BLaER1 treated with 17β-estradiol and CSF1 and Interleukin-3, amounts not matched to agents 10 nM and 100 nM (cell line): ENCODE results near the gene BACE2.
A peak's percentile ranks its signal among the peaks of the same experiment; 100 is the strongest.

ENCODE experiments used
- H3K27ac ChIP-seq, 11 experiments: shearing (Covaris generic); formaldehyde crosslinking; 2 replicates each; pipeline ENCODE4 v1.8.1; 2022
- H3K27me3 ChIP-seq, 11 experiments: shearing (Covaris generic); formaldehyde crosslinking; 2 replicates each; pipeline ENCODE4 v1.8.1; 2022
- H3K36me3 ChIP-seq, 11 experiments: shearing (Covaris generic); formaldehyde crosslinking; 2 replicates each; pipeline ENCODE4 v1.8.1; 2022
- H3K4me1 ChIP-seq, 10 experiments: shearing (Covaris generic); formaldehyde crosslinking; 2 replicates each; pipeline ENCODE4 v1.8.1; 2022
- H3K4me2 ChIP-seq, 11 experiments: shearing (Covaris generic); formaldehyde crosslinking; 2 replicates each; pipeline ENCODE4 v1.8.1; 2022
- H3K4me3 ChIP-seq, 10 experiments: shearing (Covaris generic); formaldehyde crosslinking; 2 replicates each; pipeline ENCODE4 v1.8.1; 2022
- H3K9ac ChIP-seq, 11 experiments: shearing (Covaris generic); formaldehyde crosslinking; 2 replicates each; pipeline ENCODE4 v1.8.1; 2022
- H3K9me3 ChIP-seq, 11 experiments: shearing (Covaris generic); formaldehyde crosslinking; replicated peaks in 1 of 11; 2 replicates each; pipeline ENCODE4 v1.8.1; 2022
- H4K20me1 ChIP-seq, 11 experiments: shearing (Covaris generic); formaldehyde crosslinking; 2 replicates each; pipeline ENCODE4 v1.8.1; 2022
- Cebpa-rat ChIP-seq, 11 experiments: shearing (Covaris generic); IDR thresholded peaks; 2 replicates each; pipeline ENCODE4 v1.8.1; 2022

The BACE2 gene

DNA sequence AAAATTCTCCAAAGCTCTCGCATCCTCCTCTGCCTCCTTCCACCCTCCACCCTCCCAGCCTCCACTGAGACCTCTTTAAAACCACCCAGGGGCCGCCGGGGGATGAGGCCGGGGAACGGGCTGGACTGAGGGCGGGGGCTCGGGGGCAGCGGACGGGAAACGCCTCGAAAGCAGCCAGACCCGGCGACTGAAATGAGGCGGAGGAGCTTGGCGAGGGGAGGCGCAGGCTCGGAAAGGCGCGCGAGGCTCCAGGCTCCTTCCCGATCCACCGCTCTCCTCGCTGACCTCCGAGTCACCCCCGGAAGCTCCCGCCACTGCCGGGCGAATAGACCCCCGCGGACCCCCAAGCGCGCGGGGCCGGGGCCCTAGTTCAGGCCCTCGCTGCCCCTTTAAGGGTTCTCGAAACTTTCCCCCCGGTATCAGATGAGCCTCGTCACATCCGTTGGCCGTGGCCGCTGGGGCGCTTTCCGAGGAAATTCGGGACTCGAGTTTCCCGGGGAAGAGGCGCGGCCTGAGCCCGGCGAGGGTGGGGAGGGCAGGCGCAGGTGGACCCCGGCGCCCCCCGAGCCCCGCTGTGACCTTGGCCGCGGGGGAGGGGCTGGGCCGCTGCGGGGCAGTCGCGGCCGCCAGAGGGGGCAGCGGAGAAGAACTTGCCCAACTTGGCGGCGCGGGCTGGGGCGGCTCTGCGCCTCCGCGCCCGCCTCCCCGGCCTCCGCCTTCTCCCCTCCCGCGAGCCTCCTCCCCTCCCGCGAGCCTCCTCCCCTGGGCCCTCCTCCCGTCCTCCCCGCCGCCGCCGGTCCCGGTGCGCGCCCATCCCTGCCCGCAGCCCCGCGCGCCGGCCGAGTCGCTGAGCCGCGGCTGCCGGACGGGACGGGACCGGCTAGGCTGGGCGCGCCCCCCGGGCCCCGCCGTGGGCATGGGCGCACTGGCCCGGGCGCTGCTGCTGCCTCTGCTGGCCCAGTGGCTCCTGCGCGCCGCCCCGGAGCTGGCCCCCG lies at the start of gene BACE2:
Gene BACE2 (plus strand): TSS at position 813 of the 995 bp plus-strand sequence. CDS start 104 bp downstream, at position 917.
- H3K4me1 ChIP-seq: peaks cover 0 to 21% (median 14%) of the 10 kb centered on the region in 10 experiments; a peak in 14 of 20 replicates
- TF ChIP-seq Cebpa-rat (IDR thresholded peaks at IDR 0.05): no peak
- H3K27me3 ChIP-seq: peaks cover 13 to 41% (median 29%) of the 10 kb centered on the region in 11 experiments
- no peaks in the 10 kb centered on the region for H3K36me3 ChIP-seq
- H4K20me1 ChIP-seq: peaks cover 0 to 4% (median 0%) of the 10 kb centered on the region in 11 experiments; a peak in 2 of 22 replicates
- peak within 1 kb of the TSS; percentile 96 to 100 (median 99) for H3K4me2 ChIP-seq
- H3K27ac ChIP-seq: peak within 1 kb of the TSS; percentile 73 to 88 (median 79)
- H3K9ac ChIP-seq: peak within 1 kb of the TSS; percentile 75 to 93 (median 83)
- peak within 1 kb of the TSS; percentile 70 to 88 (median 78) for H3K4me3 ChIP-seq
- H3K9me3 ChIP-seq: no peaks in the 10 kb centered on the region

DNA sequence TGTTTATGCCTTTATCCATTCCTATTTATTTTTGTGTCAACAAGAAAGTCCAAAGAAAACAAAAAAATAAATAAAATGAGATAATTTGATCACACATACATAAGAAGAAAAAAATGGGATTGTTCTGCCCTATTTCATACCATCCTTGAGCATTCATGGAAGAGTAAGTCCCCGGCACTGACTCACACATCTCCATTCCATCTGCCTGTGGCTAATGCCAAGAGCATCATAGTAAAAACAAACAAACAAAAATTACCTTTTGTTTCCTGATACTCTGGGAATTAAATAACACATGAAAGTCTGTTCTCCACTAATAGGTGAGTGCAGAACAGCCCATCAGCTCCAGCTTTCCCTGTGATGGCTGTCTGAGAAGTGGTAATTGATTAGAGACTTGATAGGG lies 48.1 kb upstream of the BACE2 start:
- Histone ChIP-seq H3K4me2 (no peak overlapping the region), H3K27me3 (no peaks in the 10 kb centered on the region), H3K27ac (no peak overlapping the region), H3K9ac (no peak overlapping the region), H3K36me3 (no peaks in the 10 kb centered on the region), H4K20me1 (no peaks in the 10 kb centered on the region), H3K4me1 (peaks cover 0 to 11% (median 4%) of the 10 kb centered on the region in 10 experiments; a peak in 8 of 20 replicates), H3K4me3 (no peak overlapping the region), H3K9me3 (no peaks in the 10 kb centered on the region)
- no peak for TF ChIP-seq Cebpa-rat (IDR thresholded peaks at IDR 0.05)

DNA sequence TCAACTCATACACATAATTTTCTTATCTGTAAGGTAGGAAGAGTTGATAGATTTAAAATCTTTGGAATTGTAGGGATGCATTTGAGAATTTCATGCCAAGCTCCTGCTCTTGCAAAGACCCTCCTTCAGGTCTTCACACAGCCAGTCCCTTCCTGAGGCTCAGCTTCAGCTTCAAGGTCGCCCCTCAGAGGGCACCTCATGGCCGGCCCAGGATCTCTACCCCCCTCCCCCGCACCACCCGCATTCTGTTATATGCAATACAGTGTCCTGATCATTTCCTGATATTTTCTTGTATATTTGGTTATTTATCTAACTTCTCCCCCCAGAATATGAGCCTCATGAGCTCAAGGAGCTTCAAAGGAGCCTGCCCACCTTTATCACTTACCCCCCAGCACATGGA lies 47.0 kb upstream of the BACE2 start:
- H3K27ac ChIP-seq: no peak overlapping the region
- H3K27me3 ChIP-seq: no peaks in the 10 kb centered on the region
- H4K20me1 ChIP-seq: no peaks in the 10 kb centered on the region
- no peak for TF ChIP-seq Cebpa-rat (IDR thresholded peaks at IDR 0.05)
- no peaks in the 10 kb centered on the region for H3K9me3 ChIP-seq
- H3K4me1 ChIP-seq: peaks cover 0 to 11% (median 4%) of the 10 kb centered on the region in 10 experiments; a peak in 8 of 20 replicates
- no peaks in the 10 kb centered on the region for H3K36me3 ChIP-seq
- H3K4me3 ChIP-seq: no peak overlapping the region
- no peak overlapping the region for H3K9ac ChIP-seq
- no peak overlapping the region for H3K4me2 ChIP-seq

DNA sequence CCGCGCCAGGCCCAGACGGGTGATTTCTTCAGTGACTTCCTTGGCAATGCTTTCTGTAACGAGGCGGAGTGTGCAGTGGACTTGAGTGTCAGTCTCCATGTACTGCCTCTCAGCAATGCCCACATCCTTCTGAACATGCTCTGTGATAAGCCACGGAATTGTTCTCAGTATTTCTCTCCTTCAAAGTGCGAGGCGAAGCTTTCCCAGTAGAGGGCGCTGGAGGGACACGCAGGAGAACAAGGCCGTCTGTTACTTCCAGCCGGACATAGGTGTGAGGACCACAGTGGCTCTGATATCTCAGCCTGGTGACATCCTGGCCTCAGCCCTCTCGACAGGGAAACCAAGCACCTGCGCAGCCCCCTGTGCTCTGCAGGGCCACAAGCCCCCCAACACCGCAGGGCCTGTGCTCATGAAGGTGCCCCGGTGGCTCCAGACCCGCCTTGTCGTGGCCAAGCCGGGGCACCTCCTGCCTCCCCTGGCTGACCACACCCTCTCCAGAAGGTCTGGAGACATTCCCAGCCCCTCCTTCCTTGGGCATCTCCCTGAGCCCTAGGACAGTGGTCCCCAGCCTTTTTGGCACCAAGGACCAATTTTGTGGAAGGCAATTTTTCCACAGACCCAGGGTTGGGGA lies 46.1 kb upstream of the BACE2 start:
- H3K9me3 ChIP-seq: no peaks in the 10 kb centered on the region
- H3K27me3 ChIP-seq: no peaks in the 10 kb centered on the region
- no peak overlapping the region for H3K4me2 ChIP-seq
- no peaks in the 10 kb centered on the region for H3K36me3 ChIP-seq
- no peak for TF ChIP-seq Cebpa-rat (IDR thresholded peaks at IDR 0.05)
- H3K9ac ChIP-seq: no peak overlapping the region
- peaks cover 0 to 11% (median 4%) of the 10 kb centered on the region in 10 experiments; a peak in 8 of 20 replicates for H3K4me1 ChIP-seq
- no peaks in the 10 kb centered on the region for H4K20me1 ChIP-seq
- no peak overlapping the region for H3K27ac ChIP-seq
- H3K4me3 ChIP-seq: no peak overlapping the region

DNA sequence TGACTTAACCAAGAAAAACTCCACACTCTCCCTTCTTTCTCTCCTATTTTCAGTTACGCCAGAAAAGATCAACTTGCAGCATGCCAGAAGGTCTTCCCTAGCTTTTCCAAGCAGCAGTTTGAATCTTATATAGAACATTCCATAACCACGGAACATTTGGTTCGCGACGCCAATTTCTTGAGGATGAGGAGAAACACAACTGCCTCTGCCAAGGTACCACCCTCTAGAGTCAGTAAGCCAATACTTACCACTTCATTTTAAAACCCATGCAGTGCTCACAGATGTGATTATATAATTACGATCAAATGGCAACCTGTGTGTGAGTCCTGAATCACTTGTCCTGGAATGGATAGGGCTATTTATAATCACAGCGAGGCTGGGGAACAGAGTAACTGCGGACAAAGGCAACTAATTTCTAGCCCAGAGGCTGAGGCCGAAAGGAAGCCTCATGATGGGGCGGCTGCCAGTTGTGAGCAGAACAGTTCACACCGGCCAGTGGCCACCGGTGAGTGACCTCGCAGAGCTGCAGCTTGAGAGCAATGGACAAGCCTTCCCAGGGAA lies 43.2 kb upstream of the BACE2 start:
- TF ChIP-seq Cebpa-rat (IDR thresholded peaks at IDR 0.05): no peak
- H3K4me1 ChIP-seq: peaks cover 0 to 4% (median 0%) of the 10 kb centered on the region in 10 experiments; a peak in 1 of 20 replicates
- H3K4me2 ChIP-seq: no peak overlapping the region
- no peaks in the 10 kb centered on the region for H3K27me3 ChIP-seq
- no peak overlapping the region for H3K27ac ChIP-seq
- H3K9ac ChIP-seq: no peak overlapping the region
- H3K36me3 ChIP-seq: no peaks in the 10 kb centered on the region
- H3K4me3 ChIP-seq: no peak overlapping the region
- H3K9me3 ChIP-seq: peaks cover 10 to 18% (median 14%) of the 10 kb centered on the region in 11 experiments
- no peaks in the 10 kb centered on the region for H4K20me1 ChIP-seq

DNA sequence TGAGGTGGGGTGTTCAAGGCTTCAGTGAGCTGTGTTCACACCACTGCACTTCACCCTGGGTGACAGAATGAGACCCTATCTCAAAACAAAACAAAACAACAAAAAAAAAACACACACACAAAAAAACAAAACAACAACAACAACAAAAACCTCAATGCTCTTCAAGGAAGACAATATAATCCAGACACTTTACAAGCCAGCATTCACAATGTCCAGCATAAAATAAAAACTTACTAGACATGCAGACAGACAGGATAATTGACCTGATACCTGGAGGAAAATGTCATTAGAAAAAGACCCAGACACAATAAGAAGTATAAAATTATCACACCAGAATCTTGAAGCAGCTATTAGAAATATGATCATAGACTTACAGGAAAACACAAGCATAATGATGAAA lies 39.0 kb upstream of the BACE2 start:
- Histone ChIP-seq H3K4me1 (peaks cover 0 to 8% (median 5%) of the 10 kb centered on the region in 10 experiments; a peak in 10 of 20 replicates), H3K27me3 (no peaks in the 10 kb centered on the region), H4K20me1 (no peaks in the 10 kb centered on the region), H3K27ac (no peak overlapping the region), H3K36me3 (no peaks in the 10 kb centered on the region), H3K9ac (no peak overlapping the region), H3K4me3 (no peak overlapping the region), H3K4me2 (no peak overlapping the region), H3K9me3 (peaks cover 10 to 18% (median 14%) of the 10 kb centered on the region in 11 experiments)
- no peak for TF ChIP-seq Cebpa-rat (IDR thresholded peaks at IDR 0.05)

DNA sequence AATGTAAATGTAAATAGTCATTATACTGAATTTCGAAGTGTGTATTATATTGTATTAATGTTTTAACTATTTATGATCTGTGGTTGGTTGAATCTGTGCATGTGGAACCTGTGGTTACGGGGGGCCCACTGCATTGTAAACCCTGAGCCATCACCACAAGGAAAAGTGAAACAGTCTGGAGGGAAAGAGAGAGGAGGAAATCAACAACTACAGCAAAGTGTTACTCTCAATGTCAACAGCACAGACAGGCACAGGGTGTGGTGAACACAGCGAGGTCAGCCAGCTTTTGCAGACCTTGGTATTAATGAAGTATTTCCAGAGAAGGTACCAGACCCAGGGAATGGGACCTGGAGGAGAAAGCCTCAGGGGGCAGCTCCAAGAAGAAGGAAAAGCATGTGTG lies 37.1 kb upstream of the BACE2 start:
- Histone ChIP-seq H3K4me1 (peaks cover 0 to 8% (median 5%) of the 10 kb centered on the region in 10 experiments; a peak in 10 of 20 replicates), H3K27ac (no peak overlapping the region), H3K9me3 (peaks cover 10 to 18% (median 14%) of the 10 kb centered on the region in 11 experiments), H3K4me3 (no peak overlapping the region), H3K9ac (no peak overlapping the region), H3K36me3 (no peaks in the 10 kb centered on the region), H3K4me2 (peak overlapping the region in 9 of 11 experiments; percentile 4 to 45 (median 28); a peak in 8 of 22 replicates), H3K27me3 (no peaks in the 10 kb centered on the region), H4K20me1 (no peaks in the 10 kb centered on the region)
- TF ChIP-seq Cebpa-rat (IDR thresholded peaks at IDR 0.05): no peak

DNA sequence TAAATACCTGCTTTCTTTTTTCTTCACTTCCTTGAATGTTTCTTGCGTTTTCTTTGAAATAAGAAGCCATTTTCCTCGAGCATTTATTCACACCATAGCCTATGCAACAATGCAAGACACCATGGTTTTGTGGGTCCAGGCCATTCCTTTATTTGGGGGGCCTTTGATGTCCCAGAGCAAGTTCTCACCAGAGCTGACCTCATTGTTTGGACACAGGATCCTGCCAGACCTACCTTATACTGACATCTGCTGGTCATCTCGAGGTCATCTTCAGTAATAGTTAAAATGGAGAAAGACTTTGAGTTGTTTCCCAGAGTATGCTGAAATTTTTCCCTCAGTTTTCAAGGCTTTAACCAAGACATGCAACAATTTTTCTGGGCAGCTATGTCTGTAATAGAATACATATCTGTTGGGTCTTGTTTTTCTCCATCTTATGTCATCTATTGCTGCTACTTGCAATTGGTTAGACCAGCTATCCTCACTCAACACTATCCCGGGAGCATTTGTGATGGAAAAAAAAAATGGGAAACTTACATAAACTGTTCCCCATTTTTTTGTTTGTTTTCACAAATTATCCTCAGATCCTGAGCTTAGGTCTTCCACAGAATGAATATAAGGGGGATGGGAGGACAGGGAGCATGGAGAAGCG lies 34.0 kb upstream of the BACE2 start:
- H3K27me3 ChIP-seq: no peaks in the 10 kb centered on the region
- H3K4me1 ChIP-seq: peaks cover 0 to 8% (median 5%) of the 10 kb centered on the region in 10 experiments; a peak in 10 of 20 replicates
- H3K4me2 ChIP-seq: no peak overlapping the region
- H3K9me3 ChIP-seq: peaks cover 4 to 19% (median 11%) of the 10 kb centered on the region in 11 experiments; a peak in 20 of 22 replicates
- no peak for TF ChIP-seq Cebpa-rat (IDR thresholded peaks at IDR 0.05)
- H3K36me3 ChIP-seq: no peaks in the 10 kb centered on the region
- H3K9ac ChIP-seq: no peak overlapping the region
- no peak overlapping the region for H3K27ac ChIP-seq
- no peaks in the 10 kb centered on the region for H4K20me1 ChIP-seq
- no peak overlapping the region for H3K4me3 ChIP-seq
